HL-60 (cell line): ENCODE measurements around the gene TBC1D20.

Experiments used
- GABPA ChIP-seq: IDR thresholded peaks from 2 replicates; pipeline ENCODE4 v1.6.1; 2012; ENCODE audit warnings: low read depth
- POLR2AphosphoS5 ChIP-seq: IDR thresholded peaks from 2 replicates; pipeline ENCODE4 v1.6.1; 2012; ENCODE audit warnings: low read depth
- TF ChIP-seq, protein P1 (sequence below): IDR thresholded peaks from one replicate; pipeline ENCODE4 v1.5.1; 2011; ENCODE audit warnings: low read length, control low read depth, inconsistent platforms; ENCODE audit not compliant: insufficient read depth
- TF ChIP-seq, protein P2 (sequence below): IDR thresholded peaks from 2 replicates; pipeline ENCODE4 v1.6.1; 2012; ENCODE audit warnings: low read depth; ENCODE audit not compliant: insufficient replicate concordance

DNA sequence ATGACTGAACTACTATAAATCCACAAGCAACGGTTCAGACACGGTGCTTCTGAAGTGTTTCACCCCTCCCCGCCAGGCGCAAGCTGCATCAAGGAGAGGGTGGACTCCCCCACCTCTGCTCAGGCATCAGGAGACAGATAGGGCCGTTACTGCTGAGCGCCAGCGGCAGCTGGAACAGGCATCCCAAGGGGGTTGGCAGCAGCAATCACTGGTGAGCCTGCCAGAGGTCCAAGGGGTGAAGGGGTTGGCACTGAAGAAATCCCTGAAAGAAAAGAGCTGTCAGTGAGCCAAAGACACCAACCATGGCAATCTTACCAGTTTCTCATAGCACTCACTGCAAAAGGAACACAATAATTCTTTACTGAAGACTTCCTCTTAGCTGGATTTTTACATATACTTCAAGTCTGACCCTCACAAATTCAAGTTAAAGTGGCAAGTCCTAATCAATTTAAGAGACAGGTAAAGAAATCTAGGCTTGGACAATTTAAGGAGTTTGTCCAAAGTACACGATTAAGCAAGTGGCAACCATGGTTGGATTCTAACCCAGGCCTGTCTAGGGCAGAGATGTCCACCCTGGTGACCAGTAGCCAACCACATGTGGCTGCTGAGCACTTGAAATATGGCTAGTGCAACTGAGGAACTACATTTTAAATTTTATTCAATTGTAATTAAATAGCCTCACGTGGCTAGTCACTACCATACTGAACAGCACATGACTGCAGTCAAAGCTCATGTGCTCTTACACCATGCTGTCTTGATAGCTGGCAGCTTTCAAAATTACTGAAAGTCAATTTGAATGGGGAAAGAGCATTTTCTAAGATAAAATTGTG lies 21.7 kb upstream of the TBC1D20 start:
- TF ChIP-seq, protein P1, sequence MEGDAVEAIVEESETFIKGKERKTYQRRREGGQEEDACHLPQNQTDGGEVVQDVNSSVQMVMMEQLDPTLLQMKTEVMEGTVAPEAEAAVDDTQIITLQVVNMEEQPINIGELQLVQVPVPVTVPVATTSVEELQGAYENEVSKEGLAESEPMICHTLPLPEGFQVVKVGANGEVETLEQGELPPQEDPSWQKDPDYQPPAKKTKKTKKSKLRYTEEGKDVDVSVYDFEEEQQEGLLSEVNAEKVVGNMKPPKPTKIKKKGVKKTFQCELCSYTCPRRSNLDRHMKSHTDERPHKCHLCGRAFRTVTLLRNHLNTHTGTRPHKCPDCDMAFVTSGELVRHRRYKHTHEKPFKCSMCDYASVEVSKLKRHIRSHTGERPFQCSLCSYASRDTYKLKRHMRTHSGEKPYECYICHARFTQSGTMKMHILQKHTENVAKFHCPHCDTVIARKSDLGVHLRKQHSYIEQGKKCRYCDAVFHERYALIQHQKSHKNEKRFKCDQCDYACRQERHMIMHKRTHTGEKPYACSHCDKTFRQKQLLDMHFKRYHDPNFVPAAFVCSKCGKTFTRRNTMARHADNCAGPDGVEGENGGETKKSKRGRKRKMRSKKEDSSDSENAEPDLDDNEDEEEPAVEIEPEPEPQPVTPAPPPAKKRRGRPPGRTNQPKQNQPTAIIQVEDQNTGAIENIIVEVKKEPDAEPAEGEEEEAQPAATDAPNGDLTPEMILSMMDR, result no peak
- TF ChIP-seq POLR2AphosphoS5, result no peak
- TF ChIP-seq, protein P2, sequence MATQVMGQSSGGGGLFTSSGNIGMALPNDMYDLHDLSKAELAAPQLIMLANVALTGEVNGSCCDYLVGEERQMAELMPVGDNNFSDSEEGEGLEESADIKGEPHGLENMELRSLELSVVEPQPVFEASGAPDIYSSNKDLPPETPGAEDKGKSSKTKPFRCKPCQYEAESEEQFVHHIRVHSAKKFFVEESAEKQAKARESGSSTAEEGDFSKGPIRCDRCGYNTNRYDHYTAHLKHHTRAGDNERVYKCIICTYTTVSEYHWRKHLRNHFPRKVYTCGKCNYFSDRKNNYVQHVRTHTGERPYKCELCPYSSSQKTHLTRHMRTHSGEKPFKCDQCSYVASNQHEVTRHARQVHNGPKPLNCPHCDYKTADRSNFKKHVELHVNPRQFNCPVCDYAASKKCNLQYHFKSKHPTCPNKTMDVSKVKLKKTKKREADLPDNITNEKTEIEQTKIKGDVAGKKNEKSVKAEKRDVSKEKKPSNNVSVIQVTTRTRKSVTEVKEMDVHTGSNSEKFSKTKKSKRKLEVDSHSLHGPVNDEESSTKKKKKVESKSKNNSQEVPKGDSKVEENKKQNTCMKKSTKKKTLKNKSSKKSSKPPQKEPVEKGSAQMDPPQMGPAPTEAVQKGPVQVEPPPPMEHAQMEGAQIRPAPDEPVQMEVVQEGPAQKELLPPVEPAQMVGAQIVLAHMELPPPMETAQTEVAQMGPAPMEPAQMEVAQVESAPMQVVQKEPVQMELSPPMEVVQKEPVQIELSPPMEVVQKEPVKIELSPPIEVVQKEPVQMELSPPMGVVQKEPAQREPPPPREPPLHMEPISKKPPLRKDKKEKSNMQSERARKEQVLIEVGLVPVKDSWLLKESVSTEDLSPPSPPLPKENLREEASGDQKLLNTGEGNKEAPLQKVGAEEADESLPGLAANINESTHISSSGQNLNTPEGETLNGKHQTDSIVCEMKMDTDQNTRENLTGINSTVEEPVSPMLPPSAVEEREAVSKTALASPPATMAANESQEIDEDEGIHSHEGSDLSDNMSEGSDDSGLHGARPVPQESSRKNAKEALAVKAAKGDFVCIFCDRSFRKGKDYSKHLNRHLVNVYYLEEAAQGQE, result no peak
- TF ChIP-seq GABPA, result no peak
